ENCODE measurements around the gene NEFH.

The NEFH gene

DNA sequence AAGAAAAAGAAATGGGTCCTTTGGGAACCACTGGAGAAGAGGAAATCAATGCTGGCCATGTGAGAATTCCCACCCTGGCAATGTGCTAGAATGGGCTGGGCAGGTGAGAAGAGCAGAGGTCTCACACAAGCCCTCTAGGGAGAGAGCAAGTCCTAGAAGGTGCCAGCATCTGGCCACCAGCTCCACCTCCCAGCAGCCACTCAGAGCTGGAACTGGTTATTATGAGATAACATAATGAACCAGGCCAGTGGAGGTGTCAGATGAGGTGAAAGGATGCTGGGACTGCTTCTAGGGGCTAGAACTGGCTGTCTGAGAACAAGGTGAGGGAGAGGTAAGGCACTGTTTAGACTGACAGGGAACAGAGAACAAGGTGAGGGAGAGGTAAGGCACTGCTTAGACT, 29.3 kb downstream of the NEFH start:
- CTCF ChIA-PET, result no interaction called here
- TF ChIP-seq SUZ12 (IDR thresholded peaks at IDR 0.05) (no peak), FOXA1 (IDR thresholded peaks at IDR 0.05) (no peak), SP1 (IDR thresholded peaks at IDR 0.05) (no peak), FOXK2 (IDR thresholded peaks at IDR 0.05) (no peak), HDGF (IDR thresholded peaks at IDR 0.05; ENCODE audit: borderline replicate concordance) (no peak), TARDBP (IDR thresholded peaks at IDR 0.05) (no peak), LEF1 (IDR thresholded peaks at IDR 0.05; ENCODE audit: borderline replicate concordance) (no peak), L3MBTL2 (conservative IDR thresholded peaks at IDR 0.05) (no peak), FOXM1 (IDR thresholded peaks at IDR 0.05; ENCODE audit: borderline replicate concordance) (no peak), ELF4 (IDR thresholded peaks at IDR 0.05) (no peak), CTBP1 (IDR thresholded peaks at IDR 0.05; ENCODE audit: borderline replicate concordance) (no peak), ZNF384 (IDR thresholded peaks at IDR 0.05) (no peak), NFRKB (IDR thresholded peaks at IDR 0.05) (no peak), ARNT (IDR thresholded peaks at IDR 0.05) (no peak), BHLHE40 (IDR thresholded peaks at IDR 0.05; ENCODE audit: borderline replicate concordance) (no peak)
- TF ChIP-seq, protein P1, sequence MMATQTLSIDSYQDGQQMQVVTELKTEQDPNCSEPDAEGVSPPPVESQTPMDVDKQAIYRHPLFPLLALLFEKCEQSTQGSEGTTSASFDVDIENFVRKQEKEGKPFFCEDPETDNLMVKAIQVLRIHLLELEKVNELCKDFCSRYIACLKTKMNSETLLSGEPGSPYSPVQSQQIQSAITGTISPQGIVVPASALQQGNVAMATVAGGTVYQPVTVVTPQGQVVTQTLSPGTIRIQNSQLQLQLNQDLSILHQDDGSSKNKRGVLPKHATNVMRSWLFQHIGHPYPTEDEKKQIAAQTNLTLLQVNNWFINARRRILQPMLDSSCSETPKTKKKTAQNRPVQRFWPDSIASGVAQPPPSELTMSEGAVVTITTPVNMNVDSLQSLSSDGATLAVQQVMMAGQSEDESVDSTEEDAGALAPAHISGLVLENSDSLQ (IDR thresholded peaks at IDR 0.05), result no peak
- no peak for DNase-seq (ENCODE audit: extremely low spot score)
- POLR2A ChIA-PET, result no interaction called here

GRCh38 chr22:29509815-29510214, 29.8 kb downstream of the NEFH start:
- TF ChIP-seq FOXA1 (IDR thresholded peaks at IDR 0.05) (no peak), ELF4 (IDR thresholded peaks at IDR 0.05) (no peak), L3MBTL2 (conservative IDR thresholded peaks at IDR 0.05) (no peak), ZNF384 (IDR thresholded peaks at IDR 0.05) (no peak)
- ChIA-PET POLR2A (no interaction called here), CTCF (no interaction called here)
- no peak for DNase-seq (ENCODE audit: extremely low spot score)

DNA sequence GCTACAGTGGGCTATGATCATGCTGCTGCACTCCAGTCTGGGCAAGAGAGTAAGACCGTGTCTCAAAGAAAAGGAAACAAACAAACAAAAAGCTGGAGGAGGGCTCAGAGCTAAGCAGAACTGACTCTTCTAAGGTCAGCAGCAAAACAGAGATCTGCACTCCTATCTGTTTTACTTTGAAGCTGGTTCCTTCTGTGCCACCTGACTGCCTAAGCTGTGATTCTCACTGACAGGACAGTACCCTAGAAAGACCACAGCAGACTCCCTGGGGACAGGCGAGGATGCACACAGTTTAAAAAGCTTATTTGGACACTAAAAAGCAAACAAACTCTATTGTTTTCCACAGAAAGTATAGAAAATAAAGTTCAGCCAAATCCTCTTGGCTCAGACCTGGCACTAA, 30.5 kb downstream of the NEFH start:
- DNase-seq (ENCODE audit: extremely low spot score), result no peak
- TF ChIP-seq FOXM1 (IDR thresholded peaks at IDR 0.05; ENCODE audit: borderline replicate concordance) (no peak), ELF4 (IDR thresholded peaks at IDR 0.05) (no peak), HDGF (IDR thresholded peaks at IDR 0.05; ENCODE audit: borderline replicate concordance) (no peak), L3MBTL2 (conservative IDR thresholded peaks at IDR 0.05) (no peak)
- TF ChIP-seq, protein P1 (IDR thresholded peaks at IDR 0.05), result no peak
- ChIA-PET CTCF (interaction anchor here (0.6 kb wide), 1 partner anchor 9 kb away, joined by 3 read pairs; no protein-coding TSS in a partner anchor), POLR2A (interaction anchor here (0.7 to 1.2 kb wide), 3 partner anchors 14 to 79 kb away, joined by 3 to 5 read pairs (median 3); partner anchors contain the start of gene THOC5)

- CTCF ChIA-PET, result interaction anchor here (0.6 to 1.1 kb wide), 3 partner anchors 10 to 75 kb away, joined by 3 to 5 read pairs (median 3); no protein-coding TSS in a partner anchor
- TF ChIP-seq FOXK2 (IDR thresholded peaks at IDR 0.05) (no peak), SP1 (IDR thresholded peaks at IDR 0.05) (no peak), BHLHE40 (IDR thresholded peaks at IDR 0.05; ENCODE audit: borderline replicate concordance) (no peak), SUZ12 (IDR thresholded peaks at IDR 0.05) (no peak), ARNT (IDR thresholded peaks at IDR 0.05) (no peak), ZNF384 (IDR thresholded peaks at IDR 0.05) (no peak), NFRKB (IDR thresholded peaks at IDR 0.05) (no peak)
- TF ChIP-seq, protein P1 (IDR thresholded peaks at IDR 0.05), result no peak
- DNase-seq (ENCODE audit: extremely low spot score), result no peak
- POLR2A ChIA-PET, result interaction anchor here (0.7 to 1.2 kb wide), 3 partner anchors 14 to 80 kb away, joined by 3 to 5 read pairs (median 3); partner anchors contain the start of gene THOC5
Observed at GRCh38 chr22:29511126-29511862, 31.3 kb downstream of the NEFH start.

GRCh38 chr22:29512031-29512430, 32.0 kb downstream of the NEFH start:
- DNase-seq (ENCODE audit: extremely low spot score), result no peak
- ChIA-PET POLR2A (interaction anchor here (1.0 kb wide), 1 partner anchor 9 kb away, joined by 3 read pairs; no protein-coding TSS in a partner anchor), CTCF (interaction anchor here (0.6 to 1.1 kb wide), 2 partner anchors 41 to 76 kb away, joined by 3 to 5 read pairs; no protein-coding TSS in a partner anchor)
- TF ChIP-seq, protein P1 (IDR thresholded peaks at IDR 0.05), result no peak
- TF ChIP-seq HDGF (IDR thresholded peaks at IDR 0.05; ENCODE audit: borderline replicate concordance) (no peak), L3MBTL2 (conservative IDR thresholded peaks at IDR 0.05) (no peak), BHLHE40 (IDR thresholded peaks at IDR 0.05; ENCODE audit: borderline replicate concordance) (no peak), FOXK2 (IDR thresholded peaks at IDR 0.05) (no peak), NFRKB (IDR thresholded peaks at IDR 0.05) (no peak), ZNF384 (IDR thresholded peaks at IDR 0.05) (no peak), SP1 (IDR thresholded peaks at IDR 0.05) (no peak), FOXM1 (IDR thresholded peaks at IDR 0.05; ENCODE audit: borderline replicate concordance) (no peak)

Data from HEK293T (cell line).